ES-I3 (cell line): Measurements from ENCODE around the gene VAC14.

ENCODE experiments used
- H3K36me3 ChIP-seq: 2 replicates; pipeline ENCODE4 v1.6.1; 2013; ENCODE audit warnings: mild to moderate bottlenecking, low read length, control low read depth, moderate library complexity; ENCODE audit not compliant: insufficient read depth
- H3K4me1 ChIP-seq: 2 replicates; pipeline ENCODE4 v1.6.1; 2013; ENCODE audit warnings: mild to moderate bottlenecking, control low read depth, low read length; ENCODE audit not compliant: insufficient read depth
- H3K9ac ChIP-seq: 2 replicates; pipeline ENCODE4 v1.6.1; 2013; ENCODE audit warnings: low read depth, mild to moderate bottlenecking, low read length, moderate library complexity
- H3K9me3 ChIP-seq: 2 replicates; pipeline ENCODE4 v1.6.1; 2013; ENCODE audit warnings: mild to moderate bottlenecking, low read length, moderate library complexity; ENCODE audit not compliant: control insufficient read depth, insufficient read depth

Gene VAC14

GRCh38 chr16:70659953-70660671 is 140.8 kb downstream of the VAC14 start:
- H3K9ac ChIP-seq = no peak overlapping the region
- no peaks in the 10 kb centered on the region for H3K9me3 ChIP-seq
- H3K36me3 ChIP-seq = no peaks in the 10 kb centered on the region; the same call in 1 of the 2 replicates
- H3K4me1 ChIP-seq = no peaks in the 10 kb centered on the region; the same call in 1 of the 2 replicates

GRCh38 chr16:70659546-70659945 is 141.4 kb downstream of the VAC14 start:
- H3K9me3 ChIP-seq = no peaks in the 10 kb centered on the region
- H3K36me3 ChIP-seq = no peaks in the 10 kb centered on the region; the same call in 1 of the 2 replicates
- H3K9ac ChIP-seq = no peak overlapping the region
- no peaks in the 10 kb centered on the region; the same call in 1 of the 2 replicates for H3K4me1 ChIP-seq

- Histone ChIP-seq H3K36me3 (no peaks in the 10 kb centered on the region; the same call in 1 of the 2 replicates), H3K4me1 (no peaks in the 10 kb centered on the region; the same call in 1 of the 2 replicates), H3K9ac (no peak overlapping the region), H3K9me3 (no peaks in the 10 kb centered on the region)
These were observed 142.0 kb downstream of the VAC14 start for GRCh38 chr16:70658921-70659320.

GRCh38 chr16:70657956-70658355 is 143.0 kb downstream of the VAC14 start:
- Histone ChIP-seq H3K9ac (no peak overlapping the region), H3K36me3 (no peaks in the 10 kb centered on the region), H3K9me3 (no peaks in the 10 kb centered on the region), H3K4me1 (no peaks in the 10 kb centered on the region; the same call in 1 of the 2 replicates)

GRCh38 chr16:70656712-70657263 is 144.2 kb downstream of the VAC14 start:
- H3K9me3 ChIP-seq = no peaks in the 10 kb centered on the region
- H3K4me1 ChIP-seq = no peaks in the 10 kb centered on the region; the same call in 1 of the 2 replicates
- no peaks in the 10 kb centered on the region for H3K36me3 ChIP-seq
- no peak overlapping the region for H3K9ac ChIP-seq

GRCh38 chr16:70656065-70656711 is 144.8 kb downstream of the VAC14 start:
- Histone ChIP-seq H3K9ac (no peak overlapping the region), H3K4me1 (peaks cover 3% of the 10 kb centered on the region; the same call in 1 of the 2 replicates), H3K9me3 (no peaks in the 10 kb centered on the region), H3K36me3 (no peaks in the 10 kb centered on the region)

- H3K4me1 ChIP-seq = peaks cover 4% of the 10 kb centered on the region; the same call in 1 of the 2 replicates
- no peaks in the 10 kb centered on the region for H3K9me3 ChIP-seq
- H3K9ac ChIP-seq = no peak overlapping the region
- H3K36me3 ChIP-seq = no peaks in the 10 kb centered on the region
These were observed 146.9 kb downstream of the VAC14 start for GRCh38 chr16:70653809-70654771.

- Histone ChIP-seq H3K9me3 (no peaks in the 10 kb centered on the region), H3K4me1 (peaks cover 4% of the 10 kb centered on the region; the same call in 1 of the 2 replicates), H3K36me3 (no peaks in the 10 kb centered on the region), H3K9ac (no peak overlapping the region)
These were observed 147.6 kb downstream of the VAC14 start for GRCh38 chr16:70653406-70653805.

- peaks cover 4% of the 10 kb centered on the region; the same call in 1 of the 2 replicates for H3K4me1 ChIP-seq
- H3K36me3 ChIP-seq = no peaks in the 10 kb centered on the region
- no peaks in the 10 kb centered on the region for H3K9me3 ChIP-seq
These were observed 148.6 kb downstream of the VAC14 start for GRCh38 chr16:70652322-70652721.

GRCh38 chr16:70651524-70651923 is 149.4 kb downstream of the VAC14 start:
- peaks cover 4% of the 10 kb centered on the region; the same call in 1 of the 2 replicates for H3K4me1 ChIP-seq
- H3K9me3 ChIP-seq = no peaks in the 10 kb centered on the region
- no peaks in the 10 kb centered on the region for H3K36me3 ChIP-seq
- H3K9ac ChIP-seq = no peak overlapping the region

More at GRCh38 chr16:70652322-70652721, 148.6 kb downstream of the VAC14 start:
- no peak overlapping the region for H3K9ac ChIP-seq

GRCh38 chr16:70650216-70650615 is 150.7 kb downstream of the VAC14 start:
- no peak overlapping the region for H3K9ac ChIP-seq
- no peaks in the 10 kb centered on the region for H3K36me3 ChIP-seq
- peaks cover 4% of the 10 kb centered on the region; the same call in 1 of the 2 replicates for H3K4me1 ChIP-seq
- no peaks in the 10 kb centered on the region for H3K9me3 ChIP-seq

GRCh38 chr16:70649300-70649699 is 151.7 kb downstream of the VAC14 start:
- Histone ChIP-seq H3K9me3 (no peaks in the 10 kb centered on the region), H3K4me1 (peaks cover 4% of the 10 kb centered on the region; the same call in 1 of the 2 replicates), H3K9ac (no peak overlapping the region), H3K36me3 (no peaks in the 10 kb centered on the region)

GRCh38 chr16:70648606-70649005 is 152.4 kb downstream of the VAC14 start:
- Histone ChIP-seq H3K9me3 (no peaks in the 10 kb centered on the region), H3K4me1 (peaks cover 4% of the 10 kb centered on the region; the same call in 1 of the 2 replicates), H3K36me3 (no peaks in the 10 kb centered on the region), H3K9ac (no peak overlapping the region)
